OCI-LY7 (cell line): ENCODE results near the gene FOXP1.

Experiments used
- EZH2phosphoT487 ChIP-seq: fragments of 200-600 bp; sonication (generic); IDR thresholded peaks from 2 replicates; pipeline ENCODE4 v1.6.1; 2018; ENCODE audit warnings: low read depth, borderline replicate concordance, mild to moderate bottlenecking, mixed run types, antibody characterized with exemption, low read length, moderate library complexity, mixed read lengths
- TF ChIP-seq, protein P1 (sequence below): fragments of 200-600 bp; sonication (generic); conservative IDR thresholded peaks from 2 replicates; pipeline ENCODE4 v1.5.1; 2014; ENCODE audit warnings: mild to moderate bottlenecking, antibody characterized with exemption, low read length, moderate library complexity, mixed read lengths

DNA sequence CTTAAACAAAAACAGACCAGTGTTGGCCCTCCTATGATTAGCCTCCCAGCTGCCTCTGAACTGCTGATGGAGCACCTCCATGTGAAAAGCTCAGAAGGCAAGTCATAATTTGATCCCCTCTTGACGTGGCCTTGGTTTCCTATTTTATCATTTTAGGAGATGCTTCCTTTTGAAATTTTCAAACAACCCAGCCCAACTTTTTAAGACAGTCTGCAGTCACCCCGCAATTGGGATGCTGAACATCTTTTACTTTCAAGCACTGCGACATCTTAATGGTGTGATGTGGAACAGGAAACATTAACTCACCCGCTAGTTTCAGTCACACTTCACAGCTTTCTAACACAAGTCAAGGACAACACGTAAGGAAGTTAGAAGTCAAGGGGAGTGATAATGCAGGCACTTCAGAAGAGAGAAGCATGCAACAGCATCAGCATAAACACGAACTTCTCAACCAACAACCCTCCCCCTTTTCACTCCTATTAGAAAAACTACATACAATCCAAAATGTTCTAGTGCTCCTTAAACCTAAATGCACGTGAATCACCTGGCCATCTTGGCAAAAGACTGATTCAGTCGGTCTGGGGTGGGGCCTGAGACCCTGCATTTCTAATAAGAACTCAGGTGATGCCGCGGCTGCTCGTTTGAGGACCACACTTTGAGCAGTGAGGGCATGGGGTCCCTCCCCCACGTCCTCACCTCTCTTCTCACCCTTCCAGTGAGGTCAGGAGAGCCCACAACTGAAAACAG is 161.5 kb downstream of the FOXP1 start:
- TF ChIP-seq, protein P1, sequence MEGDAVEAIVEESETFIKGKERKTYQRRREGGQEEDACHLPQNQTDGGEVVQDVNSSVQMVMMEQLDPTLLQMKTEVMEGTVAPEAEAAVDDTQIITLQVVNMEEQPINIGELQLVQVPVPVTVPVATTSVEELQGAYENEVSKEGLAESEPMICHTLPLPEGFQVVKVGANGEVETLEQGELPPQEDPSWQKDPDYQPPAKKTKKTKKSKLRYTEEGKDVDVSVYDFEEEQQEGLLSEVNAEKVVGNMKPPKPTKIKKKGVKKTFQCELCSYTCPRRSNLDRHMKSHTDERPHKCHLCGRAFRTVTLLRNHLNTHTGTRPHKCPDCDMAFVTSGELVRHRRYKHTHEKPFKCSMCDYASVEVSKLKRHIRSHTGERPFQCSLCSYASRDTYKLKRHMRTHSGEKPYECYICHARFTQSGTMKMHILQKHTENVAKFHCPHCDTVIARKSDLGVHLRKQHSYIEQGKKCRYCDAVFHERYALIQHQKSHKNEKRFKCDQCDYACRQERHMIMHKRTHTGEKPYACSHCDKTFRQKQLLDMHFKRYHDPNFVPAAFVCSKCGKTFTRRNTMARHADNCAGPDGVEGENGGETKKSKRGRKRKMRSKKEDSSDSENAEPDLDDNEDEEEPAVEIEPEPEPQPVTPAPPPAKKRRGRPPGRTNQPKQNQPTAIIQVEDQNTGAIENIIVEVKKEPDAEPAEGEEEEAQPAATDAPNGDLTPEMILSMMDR, result no peak
- no peak for TF ChIP-seq EZH2phosphoT487
